ENCODE results near the gene CASK. TPM values are rescaled to one million over a fixed set of nuclear protein-coding genes. Genes with fewer than 3 reads are reported as not detected.

CASK gene
- total RNA-seq, 1 experiment from 2014 or later: 33.5 TPM

- no peaks in the 10 kb centered on the region for H3K36me3 ChIP-seq (ENCODE audit: insufficient read depth, low read length, poor library complexity, severe bottlenecking)
- no peak for DNase-seq (ENCODE audit: low spot score)
- no peak overlapping the region for H3K27ac ChIP-seq (ENCODE audit: low read depth, low read length, poor library complexity, severe bottlenecking)
- no peak for TF ChIP-seq CTCF (conservative IDR thresholded peaks at IDR 0.05; ENCODE audit: low read depth, low read length)
- no peak for TF ChIP-seq EZH2 (IDR thresholded peaks at IDR 0.05; ENCODE audit: borderline replicate concordance, low read depth, low read length, poor library complexity, severe bottlenecking)
- no peaks in the 10 kb centered on the region for H3K4me1 ChIP-seq (ENCODE audit: insufficient read depth, low read length, poor library complexity, severe bottlenecking)
- H3K4me3 ChIP-seq (ENCODE audit: low read depth, low read length, poor library complexity, severe bottlenecking): no peak overlapping the region
- no peaks in the 10 kb centered on the region for H3K27me3 ChIP-seq (replicated peaks; ENCODE audit: insufficient read depth, low read depth, low read length, poor library complexity)
- ChIA-PET CTCF (no interaction called here), POLR2A (ENCODE audit: low non-redundant PET) (no interaction called here)
- BruUV-seq (replicated peaks): no TSS peak
- H3K9me3 ChIP-seq (ENCODE audit: low read depth, low read length, poor library complexity, severe bottlenecking): peaks cover 4% of the 10 kb centered on the region
- intact Hi-C loops (cut with micrococcal nuclease; ENCODE audit: unreplicated experiment): no loop called here
These were observed 33.9 kb downstream of the CASK start for GRCh38 chrX:41889317-41890025.

- POLR2A ChIA-PET (ENCODE audit: low non-redundant PET): no interaction called here
- peaks cover 3% of the 10 kb centered on the region for H3K9me3 ChIP-seq (ENCODE audit: low read depth, low read length, poor library complexity, severe bottlenecking)
- H3K4me1 ChIP-seq (ENCODE audit: insufficient read depth, low read length, poor library complexity, severe bottlenecking): no peaks in the 10 kb centered on the region
- H3K36me3 ChIP-seq (ENCODE audit: insufficient read depth, low read length, poor library complexity, severe bottlenecking): no peaks in the 10 kb centered on the region
- H3K27me3 ChIP-seq (replicated peaks; ENCODE audit: insufficient read depth, low read depth, low read length, poor library complexity): no peaks in the 10 kb centered on the region
- intact Hi-C loops (cut with micrococcal nuclease; ENCODE audit: unreplicated experiment): no loop called here
- no peak overlapping the region for H3K4me3 ChIP-seq (ENCODE audit: low read depth, low read length, poor library complexity, severe bottlenecking)
- TF ChIP-seq CTCF (conservative IDR thresholded peaks at IDR 0.05; ENCODE audit: low read depth, low read length) (no peak), EZH2 (IDR thresholded peaks at IDR 0.05; ENCODE audit: borderline replicate concordance, low read depth, low read length, poor library complexity, severe bottlenecking) (no peak)
- no TSS peak for BruUV-seq (replicated peaks)
- CTCF ChIA-PET: no interaction called here
- DNase-seq (ENCODE audit: low spot score): no peak
- H3K27ac ChIP-seq (ENCODE audit: low read depth, low read length, poor library complexity, severe bottlenecking): no peak overlapping the region
These were observed 35.7 kb downstream of the CASK start for GRCh38 chrX:41887691-41888090.

GRCh38 chrX:41885724-41886123 lies 37.6 kb downstream of the CASK start:
- ChIA-PET POLR2A (ENCODE audit: low non-redundant PET) (no interaction called here), CTCF (no interaction called here)
- BruUV-seq (replicated peaks): no TSS peak
- TF ChIP-seq CTCF (conservative IDR thresholded peaks at IDR 0.05; ENCODE audit: low read depth, low read length) (no peak), EZH2 (IDR thresholded peaks at IDR 0.05; ENCODE audit: borderline replicate concordance, low read depth, low read length, poor library complexity, severe bottlenecking) (no peak)
- Histone ChIP-seq H3K27ac (ENCODE audit: low read depth, low read length, poor library complexity, severe bottlenecking) (no peak overlapping the region), H3K36me3 (ENCODE audit: insufficient read depth, low read length, poor library complexity, severe bottlenecking) (no peaks in the 10 kb centered on the region), H3K4me3 (ENCODE audit: low read depth, low read length, poor library complexity, severe bottlenecking) (no peak overlapping the region), H3K4me1 (ENCODE audit: insufficient read depth, low read length, poor library complexity, severe bottlenecking) (no peaks in the 10 kb centered on the region), H3K9me3 (ENCODE audit: low read depth, low read length, poor library complexity, severe bottlenecking) (no peaks in the 10 kb centered on the region), H3K27me3 (replicated peaks; ENCODE audit: insufficient read depth, low read depth, low read length, poor library complexity) (no peaks in the 10 kb centered on the region)
- intact Hi-C loops (cut with micrococcal nuclease; ENCODE audit: unreplicated experiment): no loop called here
- DNase-seq (ENCODE audit: low spot score): no peak

All from A673 (cell line).